NCI-H526 treated with DMSO at 0.1 percent for 48 hours (cell line): ENCODE data around the gene RDH13.
"Not testable (repeated sequence)": the region's sequence is repeated elsewhere in the genome, so short reads cannot be mapped to it uniquely, and the experiment has no call there.

Experiments
- DNase-seq: peaks from one replicate; lab custom pipeline; 2025; lab: John Stamatoyannopoulos, UW

Gene RDH13

DNA sequence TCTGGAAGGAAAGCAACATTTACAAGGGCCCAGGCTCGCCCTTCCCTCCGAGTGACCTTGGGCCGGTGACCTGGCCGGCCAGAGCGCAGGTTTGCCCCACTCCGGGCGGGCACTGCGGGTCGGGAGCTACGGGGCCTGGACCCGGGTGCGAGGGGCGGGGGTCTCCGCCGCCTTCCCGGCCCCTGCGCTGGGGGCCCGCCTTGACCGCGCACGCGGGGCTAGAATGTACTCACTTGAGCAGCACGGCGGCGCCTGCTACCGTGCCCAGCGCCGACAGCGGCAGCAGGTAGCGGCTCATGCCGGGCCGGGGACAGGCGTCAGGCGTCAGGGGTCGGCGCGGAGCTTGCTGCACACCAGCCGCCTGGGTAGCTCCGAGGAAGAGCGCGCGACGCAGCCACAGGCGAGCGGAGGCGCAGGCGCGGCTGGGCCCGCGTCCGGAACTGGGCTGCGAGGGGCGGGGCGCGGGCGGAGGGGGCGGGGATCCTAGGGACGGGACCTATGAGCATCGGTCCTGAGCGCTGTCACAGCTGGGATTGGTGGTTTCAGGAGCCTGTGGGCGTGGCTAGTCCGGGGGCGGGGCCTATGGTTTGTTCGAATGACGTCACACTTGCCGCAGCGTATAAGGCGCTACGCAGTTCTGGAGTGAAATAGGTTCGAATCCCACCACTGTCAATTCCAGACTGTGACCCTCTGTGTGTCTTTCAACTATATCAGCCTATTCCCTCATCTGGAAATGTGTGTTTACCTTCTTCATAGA is at the start of gene RDH13:
RDH13 (minus strand) TSS at position 414 of the 757 bp plus-strand sequence; CDS start at position 298, 116 bp downstream.
- peak; percentile 91 for DNase-seq

DNA sequence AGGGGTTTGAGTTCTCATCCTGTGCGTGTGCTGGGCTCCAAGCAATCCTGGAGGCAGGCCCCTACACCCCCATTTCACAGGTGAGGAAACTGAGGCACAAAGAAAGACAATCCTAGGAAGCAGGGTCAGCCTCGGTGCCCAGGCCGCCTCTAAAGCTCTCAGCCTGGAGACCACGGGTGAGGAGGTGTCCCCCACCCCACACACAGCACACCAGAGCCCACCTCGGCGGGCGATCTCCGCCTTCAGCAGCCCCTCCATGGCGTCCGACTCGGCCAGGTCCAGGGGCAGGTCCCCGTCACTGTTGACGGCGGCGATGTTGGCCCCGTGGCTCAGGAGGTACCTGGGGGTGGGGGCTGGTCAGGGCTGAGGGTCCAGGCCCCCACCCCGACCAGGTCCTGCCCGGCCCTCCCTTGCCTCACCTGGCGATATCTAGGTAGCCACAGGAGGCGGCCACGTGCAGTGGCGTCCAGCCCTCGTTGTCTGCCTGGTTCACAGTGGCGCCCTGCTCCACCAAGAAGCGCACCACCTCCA is 49.4 kb upstream of the RDH13 start:
- no peak for DNase-seq

GRCh38 chr19:55111238-55111831 is 48.4 kb upstream of the RDH13 start:
- no peak for DNase-seq

GRCh38 chr19:55109527-55110291 is 46.8 kb upstream of the RDH13 start:
- DNase-seq = no peak

GRCh38 chr19:55107252-55107651 is 44.3 kb upstream of the RDH13 start:
- not testable (repeated sequence) for DNase-seq

DNA sequence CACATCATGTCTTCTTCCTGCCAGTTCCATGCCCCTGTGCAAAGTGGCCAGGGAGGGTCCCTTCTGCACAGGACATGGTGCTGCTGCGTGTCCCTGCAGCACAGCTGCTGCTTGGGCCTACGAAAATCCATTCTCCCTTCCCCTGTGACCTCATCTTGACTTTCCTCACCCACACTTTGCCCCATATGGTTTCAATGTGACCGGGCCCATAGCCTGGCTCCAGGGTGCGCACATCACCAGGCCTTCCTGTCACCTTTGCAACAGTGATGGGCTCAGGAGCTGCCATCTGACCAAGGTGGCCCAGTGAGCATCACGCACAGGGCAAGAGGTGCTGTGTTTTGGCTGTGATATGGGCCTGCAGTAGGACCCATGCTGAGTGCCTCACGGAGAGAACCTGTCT is 43.6 kb upstream of the RDH13 start:
- DNase-seq = no peak

- no peak for DNase-seq
These were observed 42.3 kb upstream of the RDH13 start for GRCh38 chr19:55105237-55105636.

GRCh38 chr19:55103190-55103589 is 40.2 kb upstream of the RDH13 start:
- DNase-seq = no peak

- DNase-seq = no peak
These were observed 38.3 kb upstream of the RDH13 start for GRCh38 chr19:55101261-55101660.

DNA sequence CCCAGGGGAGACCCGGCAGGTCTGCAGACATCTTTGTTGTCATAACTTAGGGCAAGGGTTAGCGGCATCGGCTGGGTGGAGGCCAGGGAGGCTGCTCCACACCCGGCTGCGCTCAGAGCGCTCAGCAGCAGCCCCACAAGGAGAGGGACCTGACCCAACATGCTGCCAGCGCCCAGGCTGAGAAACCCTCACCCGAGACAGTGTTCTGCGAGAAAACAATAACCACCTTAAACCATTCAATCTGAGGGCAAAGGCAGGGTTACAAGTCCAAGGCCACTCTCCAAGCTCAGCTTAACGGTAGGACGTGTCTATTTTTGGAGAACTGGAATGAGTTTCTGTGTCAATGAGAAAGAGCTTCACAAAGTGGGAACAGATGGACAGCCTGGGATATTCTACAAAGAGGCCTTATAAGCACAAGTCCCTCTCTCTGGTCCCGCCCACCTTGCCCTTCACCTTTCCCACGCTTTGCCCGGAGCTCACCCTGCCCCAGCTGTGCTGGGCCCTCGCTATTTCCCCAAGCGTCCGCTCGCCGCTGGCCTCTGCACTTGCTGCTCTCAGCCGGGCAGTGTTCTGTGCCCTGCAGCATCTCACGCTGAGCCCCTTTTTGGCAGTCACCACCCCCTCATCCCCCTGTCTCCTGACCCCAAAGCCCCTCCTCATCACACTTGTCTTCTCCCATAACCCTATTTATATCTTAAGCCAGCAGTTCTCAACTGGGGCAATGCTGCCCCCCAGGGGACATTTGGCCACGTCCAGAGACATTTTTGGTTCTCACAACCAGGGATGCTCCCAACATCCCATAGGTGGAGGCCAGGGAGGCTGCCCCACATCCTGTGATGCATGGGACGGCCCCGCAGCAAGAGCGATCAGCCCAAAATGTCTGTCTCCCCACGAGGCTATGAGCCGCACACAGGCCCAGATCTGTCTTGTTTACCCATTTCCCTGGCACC is 36.9 kb upstream of the RDH13 start:
- no peak for DNase-seq

GRCh38 chr19:55098716-55099556 is 36.0 kb upstream of the RDH13 start:
- no peak for DNase-seq

GRCh38 chr19:55097864-55098715 is 35.1 kb upstream of the RDH13 start:
- DNase-seq = no peak

- no peak for DNase-seq
These were observed 33.2 kb upstream of the RDH13 start for GRCh38 chr19:55096061-55096701.

GRCh38 chr19:55095260-55096060 is 32.5 kb upstream of the RDH13 start:
- no peak for DNase-seq

GRCh38 chr19:55094456-55095259 is 31.7 kb upstream of the RDH13 start:
- no peak for DNase-seq

GRCh38 chr19:55092423-55093318 is 29.7 kb upstream of the RDH13 start:
- no peak for DNase-seq
